MCF 10A (cell line): Measurements from ENCODE around the gene FARP1. TPM values are rescaled to one million over a fixed set of nuclear protein-coding genes. Genes with fewer than 3 reads are reported as not detected.

Experiments used
- BruUV-seq: library from RNA; stranded (reverse); fragments of 400-500 nt; replicated peaks from 2 replicates; lab custom pipeline; 2021; lab: Mats Ljungman, UMichigan
- CTCF ChIA-PET: fragments of 300-600 bp; sonication (Branson Sonifier 250); formaldehyde crosslinking; extraction: SDS; loops from one replicate; lab custom pipeline; 2021; ENCODE audit warnings: antibody characterized with exemption, inconsistent platforms; lab: Yijun Ruan, JAX
- POLR2A ChIA-PET: fragments of 300-600, 350-650 bp; sonication (Branson Sonifier 250); formaldehyde crosslinking; extraction: SDS; loops from one replicate; lab custom pipeline; 2020; ENCODE audit warnings: antibody characterized with exemption, inconsistent platforms; lab: Yijun Ruan, JAX
- DNase-seq: peaks from one replicate; pipeline ENCODE4 v3.0.0-alpha.2; 2018; ENCODE audit not compliant: unreplicated experiment
- H3K27ac Mint-ChIP-seq: one replicate; pipeline ENCODE4 v1.8.0; 2022; ENCODE audit warnings: mild to moderate bottlenecking, low read depth, mixed read lengths; ENCODE audit not compliant: unreplicated experiment
- H3K27me3 Mint-ChIP-seq: one replicate; pipeline ENCODE4 v1.8.0; 2022; ENCODE audit warnings: mixed read lengths; ENCODE audit not compliant: insufficient read depth, unreplicated experiment
- H3K36me3 Mint-ChIP-seq: one replicate; pipeline ENCODE4 v1.8.0; 2022; ENCODE audit warnings: mild to moderate bottlenecking, moderate library complexity, mixed read lengths; ENCODE audit not compliant: insufficient read depth, unreplicated experiment
- H3K4me1 Mint-ChIP-seq: one replicate; pipeline ENCODE4 v1.8.0; 2022; ENCODE audit warnings: mixed read lengths; ENCODE audit not compliant: insufficient read depth, unreplicated experiment
- H3K4me3 Mint-ChIP-seq: one replicate; pipeline ENCODE4 v1.8.0; 2022; ENCODE audit warnings: mild to moderate bottlenecking, moderate library complexity, mixed read lengths; ENCODE audit not compliant: unreplicated experiment
- H3K9me3 Mint-ChIP-seq: one replicate; pipeline ENCODE4 v1.8.0; 2022; ENCODE audit warnings: mixed read lengths; ENCODE audit not compliant: unreplicated experiment
- CTCF ChIP-seq: fragments of 200-600 bp; IDR thresholded peaks from one replicate; pipeline ENCODE4 v1.8.0; 2022; ENCODE audit warnings: antibody characterized with exemption, mild to moderate bottlenecking; ENCODE audit not compliant: unreplicated experiment
- intact Hi-C: fragments of 100-400 bp; cut with micrococcal nuclease; formaldehyde crosslinking; loops from 2 replicates; pipeline ENCODE4 v1.14.1; 2022
- total RNA-seq: library from RNA; stranded (reverse); gene quantifications from 2 replicates; pipeline ENCODE4 v1.2.3, GENCODE V29; 2022

The FARP1 gene
- total RNA-seq, 1 experiment from 2014 or later, result 30.1 TPM

GRCh38 chr13:98350746-98351330 lies 207.9 kb downstream of the FARP1 start:
- intact Hi-C loops, result no loop called here
- Mint-ChIP-seq H3K9me3 (no peaks in the 10 kb centered on the region), H3K36me3 (no peaks in the 10 kb centered on the region), H3K27me3 (no peaks in the 10 kb centered on the region), H3K4me3 (no peak overlapping the region), H3K4me1 (no peaks in the 10 kb centered on the region), H3K27ac (no peak overlapping the region)
- no peak for DNase-seq
- BruUV-seq, result no TSS peak
- TF ChIP-seq CTCF, result no peak
- ChIA-PET POLR2A (interaction anchor here (0.7 kb wide), 1 partner anchor 134 kb away, joined by 4 read pairs; no protein-coding TSS in a partner anchor), CTCF (interaction anchor here (0.6 kb wide), 2 partner anchors 11 to 48 kb away, joined by 3 read pairs; no protein-coding TSS in a partner anchor)

GRCh38 chr13:98351636-98352035 lies 208.7 kb downstream of the FARP1 start:
- BruUV-seq, result no TSS peak
- no peaks in the 10 kb centered on the region for H3K36me3 Mint-ChIP-seq
- H3K27ac Mint-ChIP-seq, result no peak overlapping the region
- DNase-seq, result no peak
- no peaks in the 10 kb centered on the region for H3K27me3 Mint-ChIP-seq
- H3K4me1 Mint-ChIP-seq, result no peaks in the 10 kb centered on the region
- no peak overlapping the region for H3K4me3 Mint-ChIP-seq
- intact Hi-C loops, result no loop called here
- CTCF ChIA-PET, result interaction anchor here (0.5 to 1.0 kb wide), 2 partner anchors 14 to 202 kb away, joined by 3 to 4 read pairs; no protein-coding TSS in a partner anchor
- POLR2A ChIA-PET, result no interaction called here
- H3K9me3 Mint-ChIP-seq, result no peaks in the 10 kb centered on the region
- no peak for TF ChIP-seq CTCF

GRCh38 chr13:98352226-98352625 lies 209.3 kb downstream of the FARP1 start:
- DNase-seq, result no peak
- CTCF ChIA-PET, result interaction anchor here (1.0 to 1.3 kb wide), 2 partner anchors 13 to 18 kb away, joined by 3 to 4 read pairs; no protein-coding TSS in a partner anchor
- no TSS peak for BruUV-seq
- POLR2A ChIA-PET, result no interaction called here
- no peak for TF ChIP-seq CTCF
- Mint-ChIP-seq H3K27me3 (no peaks in the 10 kb centered on the region), H3K4me1 (no peaks in the 10 kb centered on the region), H3K4me3 (no peak overlapping the region), H3K27ac (no peak overlapping the region), H3K36me3 (no peaks in the 10 kb centered on the region), H3K9me3 (peaks cover 2% of the 10 kb centered on the region)
- intact Hi-C loops, result no loop called here

- peaks cover 14% of the 10 kb centered on the region for H3K9me3 Mint-ChIP-seq
- TF ChIP-seq CTCF, result no peak
- no peaks in the 10 kb centered on the region for H3K36me3 Mint-ChIP-seq
- POLR2A ChIA-PET, result no interaction called here
- no peaks in the 10 kb centered on the region for H3K27me3 Mint-ChIP-seq
- H3K4me3 Mint-ChIP-seq, result no peak overlapping the region
- no peak for DNase-seq
- CTCF ChIA-PET, result interaction anchor here (0.6 to 0.7 kb wide), 3 partner anchors 92 to 333 kb away, joined by 3 read pairs; no protein-coding TSS in a partner anchor
- H3K4me1 Mint-ChIP-seq, result no peaks in the 10 kb centered on the region
- H3K27ac Mint-ChIP-seq, result no peak overlapping the region
- no TSS peak for BruUV-seq
- intact Hi-C loops, result no loop called here
Measured at GRCh38 chr13:98353750-98354149, 210.9 kb downstream of the FARP1 start.
